Skin epidermis (tissue), 12 donors: ENCODE measurements around the gene RAVER1.
A peak's percentile ranks its signal among the peaks of the same experiment; 100 is the strongest.

ENCODE experiments used
- H3K27ac ChIP-seq, 21 experiments: fragments of 200-600 bp; sonication (generic) in 11 of 21; one replicate each; pipeline ENCODE4 v1.5.0; 2020; ENCODE audit warnings: mild to moderate bottlenecking in 3 of 21, inconsistent platforms in 2 of 21, moderate library complexity in 2 of 21
- H3K4me3 ChIP-seq, 7 experiments: fragments of 200-600 bp; sonication (generic) in 2 of 7; one replicate each; pipeline ENCODE4 v1.5.0; 2020; ENCODE audit warnings: inconsistent platforms in 2 of 7, mild to moderate bottlenecking in 2 of 7, moderate library complexity in 1 of 7

The RAVER1 gene

DNA sequence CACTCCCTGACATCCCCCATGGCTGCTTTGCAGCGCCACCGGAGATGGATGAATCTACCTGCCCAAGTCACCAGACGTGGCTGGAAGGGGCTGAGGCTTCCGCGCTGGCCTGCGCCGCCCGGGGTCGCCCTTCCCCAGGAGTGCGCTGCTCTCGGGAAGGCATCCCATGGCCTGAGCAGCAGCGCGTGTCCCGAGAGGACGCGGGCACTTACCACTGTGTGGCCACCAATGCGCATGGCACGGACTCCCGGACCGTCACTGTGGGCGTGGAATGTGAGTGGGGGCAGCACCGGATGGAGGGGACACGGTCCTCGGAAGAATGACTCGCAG lies 39.0 kb downstream of the RAVER1 start:
- H3K27ac ChIP-seq: no peak overlapping the region
- no peak overlapping the region for H3K4me3 ChIP-seq

DNA sequence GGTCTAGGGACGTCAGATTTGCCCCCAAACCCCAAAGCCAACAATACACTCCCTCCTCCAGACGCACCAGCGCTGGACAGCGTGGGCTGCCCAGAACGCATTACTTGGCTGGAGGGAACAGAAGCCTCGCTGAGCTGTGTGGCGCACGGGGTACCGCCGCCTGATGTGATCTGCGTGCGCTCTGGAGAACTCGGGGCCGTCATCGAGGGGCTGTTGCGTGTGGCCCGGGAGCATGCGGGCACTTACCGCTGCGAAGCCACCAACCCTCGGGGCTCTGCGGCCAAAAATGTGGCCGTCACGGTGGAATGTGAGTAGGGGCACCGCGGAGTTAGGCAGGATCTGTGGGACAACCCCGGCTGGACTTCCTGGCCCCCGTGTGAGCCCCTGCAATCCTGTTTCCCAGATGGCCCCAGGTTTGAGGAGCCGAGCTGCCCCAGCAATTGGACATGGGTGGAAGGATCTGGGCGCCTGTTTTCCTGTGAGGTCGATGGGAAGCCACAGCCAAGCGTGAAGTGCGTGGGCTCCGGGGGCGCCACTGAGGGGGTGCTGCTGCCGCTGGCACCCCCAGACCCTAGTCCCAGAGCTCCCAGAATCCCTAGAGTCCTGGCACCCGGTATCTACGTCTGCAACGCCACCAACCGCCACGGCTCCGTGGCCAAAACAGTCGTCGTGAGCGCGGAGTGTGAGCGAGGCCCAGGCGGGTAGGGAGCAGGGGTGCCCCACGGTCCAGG lies 39.5 kb downstream of the RAVER1 start:
- H3K4me3 ChIP-seq: no peak overlapping the region

DNA sequence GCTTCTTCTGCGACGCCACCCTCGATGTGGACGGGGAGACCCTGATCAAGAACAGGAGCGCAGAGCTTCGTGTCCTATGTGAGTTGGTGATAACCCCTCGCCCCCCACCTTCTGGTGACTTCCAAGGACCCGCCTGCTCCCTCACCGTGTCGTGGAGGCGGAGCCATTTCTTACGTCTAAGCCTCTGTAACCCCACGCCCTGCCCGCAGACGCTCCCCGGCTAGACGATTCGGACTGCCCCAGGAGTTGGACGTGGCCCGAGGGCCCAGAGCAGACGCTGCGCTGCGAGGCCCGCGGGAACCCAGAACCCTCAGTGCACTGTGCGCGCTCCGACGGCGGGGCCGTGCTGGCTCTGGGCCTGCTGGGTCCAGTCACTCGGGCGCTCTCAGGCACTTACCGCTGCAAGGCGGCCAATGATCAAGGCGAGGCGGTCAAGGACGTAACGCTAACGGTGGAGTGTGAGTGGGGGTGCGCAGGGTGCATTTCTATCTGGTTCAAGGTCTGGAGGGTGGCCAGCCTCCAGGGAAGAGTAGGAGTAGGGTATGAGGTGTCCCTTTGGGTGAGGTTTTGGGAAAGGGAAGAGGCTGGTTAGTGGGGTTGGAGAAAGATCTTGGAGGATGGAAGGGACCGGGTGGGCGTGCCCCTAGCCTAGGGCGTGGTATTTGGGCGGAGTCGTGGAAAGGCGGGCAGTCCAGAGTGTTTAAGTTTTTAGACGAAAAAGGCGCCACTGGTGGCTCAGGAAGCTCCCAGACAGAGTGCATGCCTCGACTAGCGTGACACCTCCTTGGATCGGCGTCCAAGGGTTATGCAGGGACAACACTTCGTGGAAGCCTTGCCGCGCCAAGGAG lies 40.3 kb downstream of the RAVER1 start:
- no peak overlapping the region for H3K27ac ChIP-seq
- peak overlapping the region in 3 of 7 experiments; percentile 2 to 46 (median 39) for H3K4me3 ChIP-seq

More for the DNA sequence above, 39.5 kb downstream of the RAVER1 start:
- H3K27ac ChIP-seq: no peak overlapping the region

GRCh38 chr19:10292206-10292788 lies 41.0 kb downstream of the RAVER1 start:
- Histone ChIP-seq H3K4me3 (peak overlapping the region; percentile 2 to 46 (median 29)), H3K27ac (no peak overlapping the region)

GRCh38 chr19:10291554-10292205 lies 41.6 kb downstream of the RAVER1 start:
- Histone ChIP-seq H3K27ac (peak overlapping the region in 1 of 21 experiments; percentile 15), H3K4me3 (peak overlapping the region; percentile 2 to 46 (median 29))

DNA sequence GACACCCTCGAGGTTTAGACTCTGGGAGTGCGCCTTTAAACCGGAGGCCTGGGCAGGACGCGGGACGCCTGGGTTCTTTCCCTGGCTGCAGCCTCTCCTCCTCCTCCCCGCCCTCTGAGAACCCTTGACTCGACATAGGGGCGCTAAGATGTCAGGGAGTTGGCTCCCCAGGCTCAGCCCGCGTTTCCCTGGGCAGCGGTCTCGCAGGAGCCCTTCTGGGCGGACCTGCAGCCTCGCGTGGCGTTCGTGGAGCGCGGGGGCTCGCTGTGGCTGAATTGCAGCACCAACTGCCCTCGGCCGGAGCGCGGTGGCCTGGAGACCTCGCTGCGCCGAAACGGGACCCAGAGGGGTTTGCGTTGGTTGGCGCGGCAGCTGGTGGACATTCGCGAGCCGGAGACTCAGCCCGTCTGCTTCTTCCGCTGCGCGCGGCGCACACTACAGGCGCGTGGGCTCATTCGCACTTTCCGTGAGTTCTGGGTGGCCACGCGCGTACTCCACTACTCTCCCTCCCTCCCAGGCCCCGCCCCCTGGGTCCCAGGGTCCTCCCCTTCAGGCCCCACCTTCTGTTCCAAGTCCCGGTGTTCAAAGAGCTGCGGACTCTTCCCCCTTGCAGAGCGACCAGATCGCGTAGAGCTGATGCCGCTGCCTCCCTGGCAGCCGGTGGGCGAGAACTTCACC lies 42.3 kb downstream of the RAVER1 start:
- peak overlapping the region; percentile 2 to 46 (median 29) for H3K4me3 ChIP-seq
- peak overlapping the region in 1 of 21 experiments; percentile 15 for H3K27ac ChIP-seq

DNA sequence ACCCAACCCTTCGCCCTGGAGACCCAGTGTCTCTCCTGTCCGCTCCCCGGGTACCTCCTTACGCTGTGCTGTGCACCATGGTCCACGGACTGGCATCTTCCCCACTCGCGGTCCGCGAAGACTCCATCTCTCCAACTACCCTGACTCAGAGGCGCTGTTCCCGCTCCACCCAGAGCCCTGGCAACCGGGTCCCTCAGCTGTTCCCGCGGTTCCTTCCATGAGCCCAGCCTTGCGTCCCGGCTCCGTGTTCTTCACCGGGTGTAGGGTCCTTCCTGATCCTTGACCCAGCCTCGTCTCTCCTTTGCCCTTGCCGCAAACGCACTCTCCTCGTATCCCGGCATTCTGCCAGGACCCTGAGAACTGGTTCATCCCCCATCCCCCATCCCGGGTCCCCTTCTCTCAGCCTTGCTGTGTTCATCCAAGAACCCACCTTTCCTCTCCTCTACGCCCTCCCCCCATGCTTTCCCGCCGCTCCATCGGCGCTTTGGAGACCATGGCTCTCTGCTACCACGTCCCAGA lies 42.9 kb downstream of the RAVER1 start:
- Histone ChIP-seq H3K4me3 (peak overlapping the region in 6 of 7 experiments; percentile 19 to 46 (median 29)), H3K27ac (no peak overlapping the region)

- H3K27ac ChIP-seq: no peak within 1 kb of the TSS
- peak within 1 kb of the TSS; percentile 0 to 46 (median 23) for H3K4me3 ChIP-seq
These were observed 43.4 kb downstream of the RAVER1 start, which contains the start of gene ICAM5 for GRCh38 chr19:10289836-10290356. Gene ICAM5 (plus strand): TSS chr19:10289952. CDS start chr19:10290044, 92 bp downstream.

DNA sequence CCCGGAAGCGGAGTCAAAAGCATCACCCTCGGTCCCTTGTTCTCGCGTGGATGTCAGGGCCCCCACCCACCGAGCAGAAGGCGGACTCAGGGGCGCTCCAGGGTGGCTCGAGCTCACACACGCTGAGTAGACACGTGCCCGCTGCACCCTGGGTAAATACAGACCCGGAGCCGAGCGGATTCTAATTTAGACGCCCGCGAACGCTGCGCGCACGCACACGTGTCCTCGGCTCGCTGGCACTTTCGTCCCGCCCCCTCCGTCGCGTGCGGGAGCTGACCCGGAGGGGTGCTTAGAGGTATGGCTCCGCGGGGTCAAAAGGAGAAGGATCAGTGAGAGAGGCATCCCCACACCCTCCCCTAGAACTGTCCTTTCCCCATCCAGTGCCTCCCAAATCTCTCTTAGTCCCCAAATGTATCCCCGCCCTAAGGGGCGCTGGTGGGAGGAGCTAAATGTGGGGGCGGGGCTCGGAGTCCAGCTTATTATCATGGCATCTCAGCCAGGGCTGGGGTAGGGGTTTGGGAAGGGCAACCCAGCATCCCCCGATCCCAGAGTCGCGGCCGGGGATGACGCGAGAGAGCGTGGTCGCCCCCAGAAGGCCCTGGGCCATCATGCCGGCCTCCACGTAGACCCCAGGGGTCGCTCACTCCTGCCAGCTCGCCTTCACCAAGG lies 44.0 kb downstream of the RAVER1 start:
- Histone ChIP-seq H3K27ac (no peak overlapping the region), H3K4me3 (peak overlapping the region; percentile 0 to 46 (median 19))

DNA sequence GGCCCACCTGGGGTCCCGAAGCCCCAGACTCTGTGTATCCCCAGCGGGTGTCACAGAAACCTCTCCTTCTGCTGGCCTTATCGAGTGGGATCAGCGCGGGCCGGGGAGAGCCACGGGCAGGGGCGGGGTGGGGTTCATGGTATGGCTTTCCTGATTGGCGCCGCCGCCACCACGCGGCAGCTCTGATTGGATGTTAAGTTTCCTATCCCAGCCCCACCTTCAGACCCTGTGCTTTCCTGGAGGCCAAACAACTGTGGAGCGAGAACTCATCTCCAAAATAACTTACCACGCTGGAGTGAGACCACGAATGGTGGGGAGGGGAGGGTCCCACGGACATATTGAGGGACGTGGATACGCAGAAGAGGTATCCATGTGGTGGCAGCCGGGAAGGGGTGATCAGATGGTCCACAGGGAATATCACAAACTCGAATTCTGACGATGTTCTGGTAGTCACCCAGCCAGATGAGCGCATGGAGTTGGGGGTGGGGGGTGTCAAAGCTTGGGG lies 44.6 kb downstream of the RAVER1 start:
- peak overlapping the region in 6 of 7 experiments; percentile 0 to 46 (median 18) for H3K4me3 ChIP-seq
- H3K27ac ChIP-seq: no peak overlapping the region

DNA sequence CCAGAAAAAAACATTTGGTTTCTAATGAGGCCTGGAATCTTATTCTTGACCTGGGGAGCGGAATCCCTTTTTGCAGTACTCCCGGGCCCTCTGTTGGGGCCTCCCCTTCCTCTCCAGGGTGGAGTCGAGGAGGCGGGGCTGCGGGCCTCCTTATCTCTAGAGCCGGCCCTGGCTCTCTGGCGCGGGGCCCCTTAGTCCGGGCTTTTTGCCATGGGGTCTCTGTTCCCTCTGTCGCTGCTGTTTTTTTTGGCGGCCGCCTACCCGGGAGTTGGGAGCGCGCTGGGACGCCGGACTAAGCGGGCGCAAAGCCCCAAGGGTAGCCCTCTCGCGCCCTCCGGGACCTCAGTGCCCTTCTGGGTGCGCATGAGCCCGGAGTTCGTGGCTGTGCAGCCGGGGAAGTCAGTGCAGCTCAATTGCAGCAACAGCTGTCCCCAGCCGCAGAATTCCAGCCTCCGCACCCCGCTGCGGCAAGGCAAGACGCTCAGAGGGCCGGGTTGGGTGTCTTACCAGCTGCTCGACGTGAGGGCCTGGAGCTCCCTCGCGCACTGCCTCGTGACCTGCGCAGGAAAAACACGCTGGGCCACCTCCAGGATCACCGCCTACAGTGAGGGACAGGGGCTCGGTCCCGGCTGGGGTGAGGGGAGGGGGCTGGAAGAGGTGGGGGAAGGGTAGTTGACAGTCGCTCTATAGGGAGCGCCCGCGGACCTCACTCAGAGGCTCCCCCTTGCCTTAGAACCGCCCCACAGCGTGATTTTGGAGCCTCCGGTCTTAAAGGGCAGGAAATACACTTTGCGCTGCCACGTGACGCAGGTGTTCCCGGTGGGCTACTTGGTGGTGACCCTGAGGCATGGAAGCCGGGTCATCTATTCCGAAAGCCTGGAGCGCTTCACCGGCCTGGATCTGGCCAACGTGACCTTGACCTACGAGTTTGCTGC lies 46.3 kb downstream of the RAVER1 start, which contains the start of gene ICAM4:
ICAM4 (plus strand) TSS at position 153 of the 935 bp plus-strand sequence; CDS start at position 211, 58 bp downstream.
- peak within 1 kb of the TSS in 2 of 21 experiments; percentile 8 to 35 for H3K27ac ChIP-seq
- peak within 1 kb of the TSS in 1 of 7 experiments; percentile 2 for H3K4me3 ChIP-seq

DNA sequence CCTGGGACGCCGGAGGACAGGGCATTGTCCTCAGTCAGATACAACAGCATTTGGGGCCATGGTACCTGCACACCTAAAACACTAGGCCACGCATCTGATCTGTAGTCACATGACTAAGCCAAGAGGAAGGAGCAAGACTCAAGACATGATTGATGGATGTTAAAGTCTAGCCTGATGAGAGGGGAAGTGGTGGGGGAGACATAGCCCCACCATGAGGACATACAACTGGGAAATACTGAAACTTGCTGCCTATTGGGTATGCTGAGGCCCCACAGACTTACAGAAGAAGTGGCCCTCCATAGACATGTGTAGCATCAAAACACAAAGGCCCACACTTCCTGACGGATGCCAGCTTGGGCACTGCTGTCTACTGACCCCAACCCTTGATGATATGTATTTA lies 47.9 kb downstream of the RAVER1 start:
- Histone ChIP-seq H3K27ac (no peak overlapping the region), H3K4me3 (no peak overlapping the region)

- no peak overlapping the region for H3K4me3 ChIP-seq
- no peak overlapping the region for H3K27ac ChIP-seq
These were observed 48.4 kb downstream of the RAVER1 start for GRCh38 chr19:10284960-10285278.

GRCh38 chr19:10284065-10284959 lies 49.0 kb downstream of the RAVER1 start:
- no peak overlapping the region for H3K4me3 ChIP-seq
- H3K27ac ChIP-seq: no peak overlapping the region

DNA sequence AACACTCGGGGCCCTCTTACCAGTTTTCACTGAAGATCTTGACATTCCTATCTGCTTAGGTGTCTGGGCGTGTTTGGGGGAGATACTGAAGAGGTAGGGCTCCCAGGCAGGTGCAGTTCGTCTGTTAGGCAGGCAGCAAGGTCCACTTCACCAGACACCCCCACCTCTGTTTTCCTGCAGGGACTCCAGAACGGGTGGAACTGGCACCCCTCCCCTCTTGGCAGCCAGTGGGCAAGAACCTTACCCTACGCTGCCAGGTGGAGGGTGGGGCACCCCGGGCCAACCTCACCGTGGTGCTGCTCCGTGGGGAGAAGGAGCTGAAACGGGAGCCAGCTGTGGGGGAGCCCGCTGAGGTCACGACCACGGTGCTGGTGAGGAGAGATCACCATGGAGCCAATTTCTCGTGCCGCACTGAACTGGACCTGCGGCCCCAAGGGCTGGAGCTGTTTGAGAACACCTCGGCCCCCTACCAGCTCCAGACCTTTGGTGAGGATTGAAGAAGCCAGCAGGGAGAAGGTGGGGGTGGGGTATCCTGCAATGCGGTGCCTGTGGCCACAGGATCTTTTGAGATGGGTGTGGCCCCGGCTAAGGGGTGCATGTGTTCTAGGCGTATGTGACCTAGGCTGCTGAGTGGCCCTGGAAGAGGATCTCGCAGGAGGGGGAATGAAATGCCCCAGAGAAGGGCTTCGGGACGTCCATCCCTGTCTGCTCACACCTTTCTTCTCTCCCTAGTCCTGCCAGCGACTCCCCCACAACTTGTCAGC lies 49.8 kb downstream of the RAVER1 start:
- Histone ChIP-seq H3K4me3 (no peak overlapping the region), H3K27ac (no peak overlapping the region)
